SIG-M5 treated with dmso at 0.1 percent for 504 hours (cell line): ENCODE data around the gene FOXP1.
"Not testable (repeated sequence)": the region's sequence is repeated elsewhere in the genome, so short reads cannot be mapped to it uniquely, and the experiment has no call there.

Experiments
- DNase-seq: peaks from one replicate; lab custom pipeline; 2025; ENCODE audit not compliant: unreplicated experiment; lab: John Stamatoyannopoulos, UW

FOXP1 gene

GRCh38 chr3:71002298-71002697 lies 581.2 kb downstream of the FOXP1 start:
- DNase-seq = no peak

DNA sequence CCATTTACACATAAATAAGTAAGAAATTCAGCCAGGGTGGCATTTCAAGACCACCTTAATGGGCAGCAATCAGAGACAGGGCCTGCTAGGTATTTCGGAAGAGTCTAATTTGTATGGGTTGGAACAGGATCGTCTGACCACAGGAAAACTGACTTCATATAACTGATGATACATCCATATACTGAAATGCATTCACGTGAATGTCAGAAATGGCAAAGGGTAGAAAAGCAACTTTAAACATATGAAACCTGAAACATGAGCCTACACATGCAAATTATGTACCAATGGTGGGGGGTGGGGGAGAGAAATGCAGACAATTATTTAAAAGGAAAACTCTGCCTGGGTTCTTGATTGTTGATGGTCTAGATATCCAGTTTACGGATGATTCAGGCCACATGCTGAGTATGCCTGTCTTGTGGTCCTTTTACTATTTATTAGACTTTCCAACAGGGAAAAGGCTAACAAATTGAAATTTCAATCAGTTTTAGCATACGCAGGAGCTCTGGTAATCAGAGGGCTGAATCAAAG lies 582.2 kb downstream of the FOXP1 start:
- DNase-seq = no peak

DNA sequence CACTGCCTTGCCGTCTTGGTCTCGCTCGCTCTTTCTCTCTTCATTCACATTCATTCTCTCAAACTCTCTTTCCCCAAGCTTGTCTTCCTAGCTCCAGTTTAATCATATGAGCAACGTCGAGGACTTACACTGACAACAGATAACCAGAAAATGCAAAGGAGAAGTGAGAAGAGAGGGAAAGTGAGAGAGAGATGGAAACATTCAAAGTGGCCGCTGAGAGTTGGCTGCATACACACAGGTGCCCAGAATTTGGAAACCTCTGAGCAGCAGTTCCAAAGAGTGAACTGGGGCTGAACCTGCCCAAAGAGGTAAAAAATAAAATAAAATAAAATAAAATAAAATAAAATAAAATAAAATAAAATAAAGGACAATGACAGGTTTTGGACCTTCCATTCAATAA lies 583.0 kb downstream of the FOXP1 start:
- DNase-seq = no peak

DNA sequence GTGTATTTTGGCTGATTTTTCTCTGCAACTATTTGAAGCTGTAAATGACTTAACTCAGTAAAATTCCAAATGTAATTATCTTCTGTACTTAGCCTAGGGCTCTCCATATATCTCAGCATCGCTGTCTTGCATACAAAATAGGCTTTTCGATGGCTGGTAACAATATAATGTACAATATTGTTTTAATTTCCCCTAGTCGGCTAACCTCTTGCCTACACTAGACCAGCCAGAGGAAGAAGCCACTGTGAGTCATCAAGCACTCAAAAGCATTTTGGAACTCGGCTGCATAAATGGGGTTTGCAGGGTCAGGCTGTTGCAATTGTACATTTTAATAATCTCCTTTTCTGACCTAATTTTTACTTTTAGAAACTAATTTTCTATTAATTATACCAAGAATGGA lies 583.8 kb downstream of the FOXP1 start:
- DNase-seq = no peak

- DNase-seq = no peak
These were observed 587.4 kb downstream of the FOXP1 start for GRCh38 chr3:70996082-70996481.

GRCh38 chr3:70994644-70995043 lies 588.9 kb downstream of the FOXP1 start:
- DNase-seq = no peak

GRCh38 chr3:70992562-70993204 lies 590.8 kb downstream of the FOXP1 start:
- DNase-seq = no peak

GRCh38 chr3:70992131-70992530 lies 591.4 kb downstream of the FOXP1 start:
- no peak for DNase-seq

DNA sequence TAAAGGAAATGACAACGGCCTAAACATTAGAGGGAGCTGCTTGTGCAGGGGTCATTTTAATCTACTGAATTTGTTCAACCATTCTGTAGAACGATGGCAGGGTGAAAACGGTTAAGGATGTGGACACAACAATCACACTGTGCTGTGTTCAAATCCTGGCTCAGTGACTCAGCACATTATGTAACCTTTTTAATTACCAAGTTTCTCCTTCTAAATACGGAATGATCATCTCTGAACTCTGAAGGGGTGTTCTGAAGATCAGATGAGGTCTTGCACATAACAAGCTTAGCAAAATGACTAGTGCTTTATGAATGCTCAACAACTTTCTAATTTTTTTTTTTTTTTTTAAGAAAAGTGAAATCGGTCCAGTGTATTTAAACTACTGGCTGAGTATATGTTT lies 592.8 kb downstream of the FOXP1 start:
- no peak for DNase-seq

DNA sequence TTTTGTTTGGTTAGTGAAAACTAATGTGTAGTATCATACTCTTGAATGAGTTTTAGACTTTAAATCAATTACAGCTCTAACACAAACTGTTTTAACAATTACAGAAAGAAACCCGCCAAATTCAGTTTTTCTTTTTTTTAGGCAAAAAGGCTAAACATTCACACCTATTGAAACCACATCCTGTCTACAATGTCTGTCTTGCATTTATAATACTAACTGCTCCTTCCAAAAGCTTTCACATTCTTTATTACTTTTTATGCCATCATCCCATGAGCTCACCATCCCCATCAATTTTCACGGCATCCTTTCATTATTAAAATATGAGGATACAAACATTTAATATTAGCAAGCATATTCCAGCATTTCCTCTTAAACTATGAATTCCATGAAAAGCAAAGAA lies 593.3 kb downstream of the FOXP1 start:
- no peak for DNase-seq

DNA sequence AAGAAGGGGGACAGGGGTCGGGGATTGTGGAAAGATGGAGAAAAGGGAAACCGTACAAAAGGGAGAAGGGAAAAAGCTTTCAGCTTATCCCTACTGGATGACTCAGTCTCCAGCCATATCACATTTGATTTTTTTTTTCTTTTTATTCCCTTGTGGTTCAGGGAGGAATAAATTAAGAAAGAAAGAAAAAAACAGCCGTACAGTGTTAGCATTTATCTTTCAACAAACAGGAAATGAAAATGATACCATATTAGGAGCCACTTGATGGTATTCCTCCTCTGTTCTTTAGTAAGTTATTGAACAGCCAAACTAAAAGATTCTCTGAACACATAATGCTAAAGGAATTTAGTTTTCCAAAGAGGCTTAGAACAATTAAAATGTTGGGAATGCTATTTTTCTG lies 594.4 kb downstream of the FOXP1 start:
- DNase-seq = no peak

DNA sequence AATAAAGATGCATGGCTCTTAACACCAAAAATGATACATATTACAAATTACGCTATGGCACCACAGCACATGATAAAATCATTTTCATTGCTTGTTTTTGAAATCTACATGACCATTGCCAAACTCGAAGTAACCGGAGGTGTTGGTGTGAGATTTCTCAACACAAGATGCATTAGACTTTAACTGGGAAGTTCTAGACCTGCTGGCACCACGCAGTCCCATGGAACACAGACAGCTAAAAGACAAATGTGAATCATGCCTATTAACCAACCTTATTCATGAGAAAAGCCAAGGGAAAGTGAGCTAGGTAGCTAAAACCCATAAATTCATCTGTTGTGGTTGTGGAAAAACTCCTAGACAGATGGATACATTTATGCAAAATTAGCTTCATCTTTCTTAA lies 595.4 kb downstream of the FOXP1 start:
- no peak for DNase-seq

DNA sequence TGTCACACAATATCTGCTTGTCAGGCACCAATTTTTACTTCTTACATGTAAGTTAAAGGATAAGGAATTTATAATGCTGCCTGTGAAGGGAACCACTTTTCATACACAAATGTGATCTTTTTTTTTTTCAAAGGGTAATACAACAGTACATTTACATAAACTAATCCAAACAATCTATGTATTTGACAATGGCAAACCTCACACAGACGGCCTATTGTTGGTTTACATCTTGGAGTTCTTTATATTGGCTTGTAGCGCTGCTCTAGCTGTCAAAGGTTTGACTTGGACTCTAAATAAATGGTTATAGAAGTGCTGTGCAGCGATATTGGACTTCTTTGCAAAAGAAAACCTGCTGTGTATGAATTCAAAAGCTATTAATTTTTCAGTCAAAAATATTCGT lies 598.0 kb downstream of the FOXP1 start:
- no peak for DNase-seq

GRCh38 chr3:70984776-70985482 lies 598.6 kb downstream of the FOXP1 start:
- no peak for DNase-seq

DNA sequence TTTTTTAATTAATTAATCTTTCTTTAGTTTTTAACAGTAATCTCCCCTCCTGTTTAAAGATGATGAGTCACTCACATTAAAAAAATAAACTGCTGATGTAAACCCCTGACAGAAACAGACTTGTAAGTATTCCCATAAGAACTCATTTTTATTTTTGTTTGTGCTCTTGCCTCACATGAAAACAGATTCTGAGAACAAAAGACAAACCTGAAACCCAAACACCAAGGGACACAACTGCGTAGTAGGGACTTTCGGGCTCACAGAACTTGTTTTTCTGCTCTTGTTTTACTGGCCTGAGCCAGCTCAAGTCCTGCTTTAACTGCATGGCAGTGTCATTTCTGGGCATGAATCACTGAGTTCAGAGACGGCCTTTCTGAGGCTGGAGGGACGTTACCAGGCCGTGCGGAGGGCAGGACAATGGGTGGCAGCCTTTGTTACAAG lies 600.8 kb downstream of the FOXP1 start:
- DNase-seq = peak; percentile 32

DNA sequence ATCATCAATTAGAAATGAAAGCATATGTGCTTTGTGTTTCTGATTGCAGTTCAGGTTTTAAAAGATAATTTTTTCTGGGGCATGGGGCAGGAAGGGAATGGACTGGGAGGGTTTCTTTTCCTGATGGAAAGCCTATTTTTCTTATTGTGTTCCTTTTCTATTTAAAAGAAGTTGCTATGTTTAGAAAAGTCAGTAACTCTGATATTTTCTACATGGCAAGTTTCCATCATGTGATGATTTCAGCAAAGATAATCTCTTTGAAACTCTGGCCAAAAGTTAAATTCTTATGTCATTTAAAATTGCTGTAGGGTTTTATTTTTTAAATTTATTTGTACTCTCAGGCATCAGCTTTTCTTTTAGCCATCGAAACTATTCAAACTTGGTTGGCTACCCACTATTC lies 601.2 kb downstream of the FOXP1 start:
- DNase-seq = no peak

DNA sequence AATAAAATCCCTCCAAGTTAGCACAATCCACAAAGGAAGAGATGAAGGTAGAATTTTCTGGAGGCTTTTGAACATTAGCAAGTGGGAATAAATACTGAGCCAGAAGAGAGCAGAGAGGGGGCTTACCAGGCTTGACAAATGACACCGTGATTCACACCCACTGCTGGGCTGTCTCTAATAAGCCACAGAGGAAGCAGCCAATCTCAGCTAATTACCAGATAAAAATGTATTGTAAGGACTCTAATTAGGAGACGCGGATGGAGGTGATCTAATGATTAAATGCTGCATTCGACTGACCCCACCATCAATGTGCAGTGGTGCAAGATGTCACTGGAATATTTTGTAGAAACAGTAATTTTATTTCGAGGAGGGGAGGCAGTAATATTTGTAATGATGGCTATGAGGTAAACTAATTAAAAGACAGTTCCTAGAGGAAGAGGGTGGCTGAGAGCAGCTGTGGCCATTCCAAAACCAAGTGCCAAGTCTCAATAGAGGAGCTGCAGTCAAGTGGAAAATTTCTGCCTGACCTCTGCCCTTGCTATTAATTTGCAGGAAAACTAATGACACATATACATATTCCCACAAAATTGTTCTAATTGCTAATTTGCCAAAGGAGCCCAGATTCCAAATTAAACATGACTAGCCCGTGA lies 602.2 kb downstream of the FOXP1 start:
- no peak for DNase-seq

- no peak for DNase-seq
These were observed 602.8 kb downstream of the FOXP1 start for GRCh38 chr3:70980646-70981170.

GRCh38 chr3:70979983-70980645 lies 603.4 kb downstream of the FOXP1 start:
- no peak for DNase-seq

GRCh38 chr3:70977712-70978111 lies 605.8 kb downstream of the FOXP1 start:
- DNase-seq = no peak

DNA sequence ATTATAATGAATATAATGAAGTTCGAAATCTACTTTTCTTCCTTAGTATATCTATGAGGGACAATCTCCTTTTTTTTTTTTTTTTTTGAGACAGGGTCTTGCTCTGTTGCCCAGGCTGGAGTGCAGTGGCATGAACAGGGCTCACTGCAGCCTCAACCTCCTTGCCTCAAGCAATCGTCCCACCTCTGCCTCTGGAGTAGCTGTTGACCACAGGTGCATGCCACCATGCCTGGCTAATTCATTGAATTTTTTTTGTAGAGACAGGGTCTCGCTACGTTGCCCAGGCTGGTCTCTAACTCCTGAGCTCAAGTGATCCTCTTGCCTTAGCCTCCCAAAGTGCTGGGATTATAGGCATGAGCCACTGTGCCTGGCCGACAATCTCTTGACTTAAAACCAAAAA lies 607.5 kb downstream of the FOXP1 start:
- not testable (repeated sequence) for DNase-seq
